ENCODE results near the gene CDC42SE2. TPM values are rescaled to one million over a fixed set of nuclear protein-coding genes. Genes with fewer than 3 reads are reported as not detected.
"Not testable (repeated sequence)": the region's sequence is repeated elsewhere in the genome, so short reads cannot be mapped to it uniquely, and the experiment has no call there.

The CDC42SE2 gene
- total RNA-seq, 2 donors from 2014 or later, result 107 to 110 TPM

- Mint-ChIP-seq H3K9me3 (no peaks in the 10 kb centered on the region), H3K27ac (peak overlapping the region; percentile 66), H3K4me1 (peaks cover 54% of the 10 kb centered on the region), H3K27me3 (no peaks in the 10 kb centered on the region), H3K36me3 (ENCODE audit: low read depth) (peaks cover 81% of the 10 kb centered on the region), H3K4me3 (peak overlapping the region; percentile 45)
- peak; percentile 40 for ATAC-seq (replicated peaks)
Observed at GRCh38 chr5:131367219-131367860, 103.5 kb downstream of the CDC42SE2 start.

GRCh38 chr5:131368866-131369265, 105.0 kb downstream of the CDC42SE2 start:
- peak overlapping the region; percentile 45 for H3K4me3 Mint-ChIP-seq
- no peaks in the 10 kb centered on the region for H3K9me3 Mint-ChIP-seq
- peaks cover 78% of the 10 kb centered on the region for H3K36me3 Mint-ChIP-seq (ENCODE audit: low read depth)
- peak overlapping the region; percentile 29 for H3K27ac Mint-ChIP-seq
- ATAC-seq (replicated peaks), result no peak
- H3K4me1 Mint-ChIP-seq, result peaks cover 60% of the 10 kb centered on the region
- no peaks in the 10 kb centered on the region for H3K27me3 Mint-ChIP-seq

GRCh38 chr5:131369558-131369957, 105.7 kb downstream of the CDC42SE2 start:
- Mint-ChIP-seq H3K27ac (peak overlapping the region; percentile 29), H3K9me3 (no peaks in the 10 kb centered on the region), H3K4me1 (peaks cover 55% of the 10 kb centered on the region), H3K36me3 (ENCODE audit: low read depth) (peaks cover 76% of the 10 kb centered on the region), H3K27me3 (no peaks in the 10 kb centered on the region), H3K4me3 (peak overlapping the region; percentile 45)
- ATAC-seq (replicated peaks), result no peak

GRCh38 chr5:131371835-131372234, 108.0 kb downstream of the CDC42SE2 start:
- Mint-ChIP-seq H3K4me3 (peak overlapping the region; percentile 58), H3K36me3 (ENCODE audit: low read depth) (peaks cover 75% of the 10 kb centered on the region), H3K27me3 (no peaks in the 10 kb centered on the region), H3K27ac (peak overlapping the region; percentile 79), H3K9me3 (no peaks in the 10 kb centered on the region), H3K4me1 (peaks cover 55% of the 10 kb centered on the region)
- ATAC-seq (replicated peaks), result no peak

- peaks cover 68% of the 10 kb centered on the region for H3K36me3 Mint-ChIP-seq (ENCODE audit: low read depth)
- no peaks in the 10 kb centered on the region for H3K27me3 Mint-ChIP-seq
- H3K9me3 Mint-ChIP-seq, result no peaks in the 10 kb centered on the region
- H3K27ac Mint-ChIP-seq, result peak overlapping the region; percentile 79
- H3K4me1 Mint-ChIP-seq, result peaks cover 47% of the 10 kb centered on the region
- peak; percentile 37 for ATAC-seq (replicated peaks)
- peak overlapping the region; percentile 58 for H3K4me3 Mint-ChIP-seq
Observed at GRCh38 chr5:131373265-131373664, 109.4 kb downstream of the CDC42SE2 start.

GRCh38 chr5:131375351-131375750, 111.5 kb downstream of the CDC42SE2 start:
- ATAC-seq (replicated peaks), result peak; percentile 17
- Mint-ChIP-seq H3K4me3 (peak overlapping the region; percentile 81), H3K27ac (peak overlapping the region; percentile 96), H3K27me3 (no peaks in the 10 kb centered on the region), H3K36me3 (ENCODE audit: low read depth) (peaks cover 67% of the 10 kb centered on the region), H3K9me3 (no peaks in the 10 kb centered on the region), H3K4me1 (peaks cover 40% of the 10 kb centered on the region)

- Mint-ChIP-seq H3K4me3 (peak overlapping the region; percentile 81), H3K9me3 (peaks cover 8% of the 10 kb centered on the region), H3K36me3 (ENCODE audit: low read depth) (peaks cover 74% of the 10 kb centered on the region), H3K27ac (peak overlapping the region; percentile 96), H3K27me3 (no peaks in the 10 kb centered on the region), H3K4me1 (peaks cover 48% of the 10 kb centered on the region)
- ATAC-seq (replicated peaks), result no peak
Observed at GRCh38 chr5:131377346-131377745, 113.5 kb downstream of the CDC42SE2 start.

- Mint-ChIP-seq H3K36me3 (ENCODE audit: low read depth) (peaks cover 78% of the 10 kb centered on the region), H3K4me1 (peaks cover 54% of the 10 kb centered on the region), H3K4me3 (peak overlapping the region; percentile 81)
Observed at GRCh38 chr5:131377785-131378325, 114.0 kb downstream of the CDC42SE2 start.

GRCh38 chr5:131378721-131379541, 115.1 kb downstream of the CDC42SE2 start:
- ATAC-seq (replicated peaks), result peak; percentile 33
- peaks cover 78% of the 10 kb centered on the region for H3K36me3 Mint-ChIP-seq (ENCODE audit: low read depth)

More at GRCh38 chr5:131377785-131378325, 114.0 kb downstream of the CDC42SE2 start:
- Mint-ChIP-seq H3K27me3 (no peaks in the 10 kb centered on the region), H3K27ac (peak overlapping the region; percentile 96), H3K9me3 (peaks cover 8% of the 10 kb centered on the region)
- no peak for ATAC-seq (replicated peaks)

GRCh38 chr5:131379723-131380122, 115.9 kb downstream of the CDC42SE2 start:
- Mint-ChIP-seq H3K9me3 (peaks cover 8% of the 10 kb centered on the region), H3K4me1 (peaks cover 60% of the 10 kb centered on the region), H3K27me3 (no peaks in the 10 kb centered on the region), H3K4me3 (peak overlapping the region; percentile 81), H3K27ac (peak overlapping the region; percentile 96), H3K36me3 (ENCODE audit: low read depth) (peaks cover 82% of the 10 kb centered on the region)
- peak; percentile 68 for ATAC-seq (replicated peaks)

More at GRCh38 chr5:131378721-131379541, 115.1 kb downstream of the CDC42SE2 start:
- Mint-ChIP-seq H3K27me3 (no peaks in the 10 kb centered on the region), H3K27ac (peak overlapping the region; percentile 96), H3K4me1 (peaks cover 54% of the 10 kb centered on the region), H3K4me3 (peak overlapping the region; percentile 81), H3K9me3 (peaks cover 8% of the 10 kb centered on the region)

- H3K27me3 Mint-ChIP-seq; H3K9me3 Mint-ChIP-seq; ATAC-seq (replicated peaks): not testable (repeated sequence)
- Mint-ChIP-seq H3K27ac (peak overlapping the region; percentile 96), H3K4me3 (peak overlapping the region; percentile 81), H3K36me3 (ENCODE audit: low read depth) (peaks cover 85% of the 10 kb centered on the region), H3K4me1 (peaks cover 61% of the 10 kb centered on the region)
Observed at GRCh38 chr5:131380238-131380637, 116.4 kb downstream of the CDC42SE2 start.

GRCh38 chr5:131381021-131381420, 117.2 kb downstream of the CDC42SE2 start:
- Mint-ChIP-seq H3K4me3 (peak overlapping the region; percentile 81), H3K27me3 (no peaks in the 10 kb centered on the region), H3K36me3 (ENCODE audit: low read depth) (peaks cover 85% of the 10 kb centered on the region), H3K27ac (peak overlapping the region; percentile 96), H3K4me1 (peaks cover 61% of the 10 kb centered on the region), H3K9me3 (peaks cover 8% of the 10 kb centered on the region)
- ATAC-seq (replicated peaks), result no peak

GRCh38 chr5:131381777-131382176, 117.9 kb downstream of the CDC42SE2 start:
- H3K4me3 Mint-ChIP-seq, result peak overlapping the region; percentile 81
- ATAC-seq (replicated peaks), result peak; percentile 21
- H3K9me3 Mint-ChIP-seq, result peaks cover 8% of the 10 kb centered on the region
- no peaks in the 10 kb centered on the region for H3K27me3 Mint-ChIP-seq
- H3K4me1 Mint-ChIP-seq, result peaks cover 63% of the 10 kb centered on the region
- H3K36me3 Mint-ChIP-seq (ENCODE audit: low read depth), result peaks cover 85% of the 10 kb centered on the region
- peak overlapping the region; percentile 96 for H3K27ac Mint-ChIP-seq
